GM21423 (cell line): ENCODE data around the gene KLHL29.

Experiments
- ATAC-seq: cut with Tn5 transposase; IDR thresholded peaks from one replicate; pipeline ENCODE4 v1.9.1; 2021; ENCODE audit warnings: mild to moderate bottlenecking, moderate library complexity; ENCODE audit not compliant: unreplicated experiment

Gene KLHL29

DNA sequence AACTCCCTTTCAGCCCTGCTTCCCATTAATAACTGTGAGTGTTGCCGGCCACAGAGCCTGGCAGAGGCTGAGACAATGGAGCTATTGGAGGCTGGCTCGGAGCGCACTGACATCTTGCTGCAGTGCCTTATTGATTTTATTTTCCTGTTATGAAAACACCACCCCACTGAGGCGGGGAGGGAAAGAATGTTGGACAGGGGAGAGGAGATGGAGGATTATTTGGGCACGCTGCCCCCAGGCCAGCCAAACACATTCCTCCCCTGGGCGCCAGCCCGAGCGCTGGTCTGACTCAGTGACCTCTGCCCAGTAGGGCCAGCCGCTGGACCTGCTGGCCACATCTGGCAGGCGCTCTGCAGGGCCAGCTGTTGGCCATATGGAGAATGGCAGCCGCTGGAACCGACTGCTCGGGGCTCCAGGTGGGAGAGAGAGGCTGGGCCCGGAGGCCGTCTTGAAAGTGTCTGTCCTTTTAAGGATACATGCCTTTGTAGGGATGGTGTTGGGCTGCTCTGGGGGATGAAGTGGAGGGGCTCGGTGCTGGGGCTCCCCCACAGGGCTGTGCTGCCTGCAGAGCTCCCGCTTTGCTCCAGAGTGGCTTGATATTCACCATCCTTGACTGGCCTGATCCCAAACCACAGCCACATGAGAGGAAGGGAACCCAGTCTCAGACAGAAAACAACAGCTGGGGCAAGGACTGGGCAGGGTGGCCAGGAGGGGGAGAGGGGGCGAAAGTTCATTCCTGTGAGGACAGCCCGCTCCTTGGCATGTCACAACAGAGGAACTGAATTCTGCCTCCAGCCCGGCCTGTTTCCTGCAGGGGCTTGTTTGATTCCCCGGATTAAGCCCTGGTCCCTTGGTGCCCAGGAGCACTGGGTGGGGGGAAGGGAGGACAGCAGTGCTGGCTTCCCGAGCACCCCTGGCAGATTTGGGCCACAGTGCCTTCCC, 179.0 kb downstream of the KLHL29 start:
- ATAC-seq: no peak

DNA sequence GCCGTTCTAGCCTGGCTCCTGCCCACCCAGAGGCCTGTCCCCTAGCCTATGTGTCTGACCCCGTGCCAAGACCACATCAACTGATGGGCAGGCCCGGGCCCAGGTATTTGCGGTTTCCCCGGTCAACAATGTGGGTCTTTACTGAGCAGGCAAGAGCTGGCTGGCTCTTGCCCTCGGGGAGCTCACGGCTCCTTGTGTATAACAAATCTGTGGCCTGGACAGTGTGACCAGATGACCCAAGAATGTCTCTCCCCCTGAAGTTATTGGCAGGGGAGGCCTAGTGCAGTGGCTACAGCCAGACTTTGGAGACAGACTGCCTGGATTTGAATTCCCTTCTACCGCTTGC, 179.6 kb downstream of the KLHL29 start:
- ATAC-seq: no peak

DNA sequence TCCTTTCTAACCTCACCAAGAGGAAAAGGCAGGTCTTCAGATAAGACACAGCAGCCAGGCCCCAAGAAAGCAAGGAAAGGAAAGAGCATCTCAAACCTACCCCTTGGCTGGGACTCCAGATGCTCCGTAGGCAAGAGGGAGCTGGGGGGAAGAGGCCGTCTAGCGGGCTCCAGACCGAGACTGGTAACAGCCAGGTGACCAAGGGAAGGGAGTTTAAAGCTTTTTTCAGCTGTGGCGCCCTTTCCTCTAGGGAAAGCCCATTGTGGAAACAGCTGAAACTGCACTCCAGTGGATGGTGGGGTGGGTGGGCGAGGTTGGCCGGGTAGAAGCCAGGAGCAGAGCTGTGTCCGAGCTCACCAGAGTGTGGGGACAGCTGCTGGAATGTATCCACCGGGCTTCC, 180.4 kb downstream of the KLHL29 start:
- ATAC-seq: no peak

DNA sequence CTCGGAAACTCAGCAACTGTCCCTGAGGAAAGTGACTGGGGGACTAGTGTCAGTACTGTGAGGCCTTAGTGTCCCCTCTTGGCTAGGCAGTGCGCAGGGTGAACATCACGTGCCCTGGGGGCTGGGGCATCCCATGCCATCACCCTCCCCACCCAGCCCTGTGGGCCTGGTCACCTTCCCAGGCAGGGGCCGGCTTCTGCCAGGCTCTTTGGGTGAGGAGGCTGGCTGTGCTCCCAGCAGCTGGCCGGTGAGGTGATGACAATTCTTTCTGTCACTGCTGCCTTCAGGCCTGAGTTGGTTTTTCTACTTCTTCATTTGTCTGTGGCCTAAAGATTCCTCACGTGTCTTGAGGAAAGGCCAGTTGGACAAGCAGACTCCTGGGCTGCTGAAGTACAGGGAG, 180.8 kb downstream of the KLHL29 start:
- no peak for ATAC-seq

DNA sequence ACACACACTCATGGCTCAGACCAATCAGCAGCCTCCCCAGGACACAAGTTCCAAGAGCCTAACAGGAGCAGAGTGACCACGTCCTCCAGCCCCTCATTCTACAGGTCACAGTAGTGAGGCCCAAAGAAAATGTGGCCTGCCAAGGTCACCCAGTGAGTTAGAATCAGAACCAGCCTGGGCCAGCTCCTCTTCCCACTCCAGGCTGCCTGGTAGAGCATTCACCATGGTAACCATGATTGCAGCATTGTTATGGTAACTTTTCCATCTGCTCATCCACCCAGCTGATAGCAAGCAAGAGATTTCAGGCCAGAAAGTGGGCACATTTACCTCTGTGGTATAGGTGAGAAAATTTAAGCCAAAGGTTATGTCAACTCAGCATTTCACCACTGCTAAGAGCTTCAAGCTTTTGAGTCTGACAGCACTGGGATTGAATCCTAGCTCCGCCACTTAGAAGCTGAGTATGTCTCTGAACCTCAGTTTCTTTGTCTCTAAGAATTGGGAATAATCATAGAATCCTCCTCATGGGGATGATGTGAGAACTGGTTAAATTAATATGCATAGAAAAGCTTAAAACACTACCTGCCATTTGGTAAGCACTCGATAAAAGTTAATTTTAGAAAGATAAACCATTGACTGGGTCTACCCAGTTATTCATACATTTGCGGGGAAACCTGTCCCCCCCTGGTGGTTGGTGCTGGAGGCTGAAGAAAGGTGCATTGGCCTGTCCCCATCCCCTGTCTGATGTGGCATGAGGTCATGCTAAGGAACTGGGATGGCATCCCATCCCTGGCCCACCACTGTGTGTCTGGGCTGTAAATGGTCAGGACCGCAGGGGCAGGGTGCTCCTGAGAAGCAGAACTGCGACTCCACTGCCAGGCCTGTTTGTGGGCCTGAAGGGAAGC, 181.5 kb downstream of the KLHL29 start:
- no peak for ATAC-seq

DNA sequence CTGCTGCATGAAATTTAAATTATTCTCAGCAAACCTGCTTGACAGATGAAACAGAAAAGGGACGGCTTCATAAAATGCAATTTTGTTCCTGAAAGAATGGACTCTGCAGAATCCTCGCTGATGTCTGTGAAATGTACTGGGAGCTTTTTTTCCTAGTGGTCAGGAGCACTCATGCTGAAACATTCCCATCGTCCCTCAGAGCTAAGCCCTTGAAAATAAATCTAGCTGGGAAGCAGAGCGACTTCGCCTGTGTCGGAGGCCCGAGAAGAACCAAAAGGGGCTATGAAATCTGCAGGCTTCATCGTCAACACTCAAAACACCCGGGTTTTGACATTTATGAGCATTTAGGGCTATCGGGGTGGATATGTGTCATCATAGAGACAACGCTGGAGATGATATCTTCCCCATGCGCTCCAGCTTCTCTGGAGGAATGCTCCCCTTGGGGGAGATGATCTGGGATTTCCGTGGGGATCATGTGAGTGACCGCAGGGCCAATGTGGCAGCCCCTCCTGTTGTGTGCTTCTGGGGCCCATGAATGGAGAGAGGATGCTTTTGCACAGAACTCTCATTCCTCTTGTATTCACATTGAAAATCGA, 182.3 kb downstream of the KLHL29 start:
- ATAC-seq: no peak

DNA sequence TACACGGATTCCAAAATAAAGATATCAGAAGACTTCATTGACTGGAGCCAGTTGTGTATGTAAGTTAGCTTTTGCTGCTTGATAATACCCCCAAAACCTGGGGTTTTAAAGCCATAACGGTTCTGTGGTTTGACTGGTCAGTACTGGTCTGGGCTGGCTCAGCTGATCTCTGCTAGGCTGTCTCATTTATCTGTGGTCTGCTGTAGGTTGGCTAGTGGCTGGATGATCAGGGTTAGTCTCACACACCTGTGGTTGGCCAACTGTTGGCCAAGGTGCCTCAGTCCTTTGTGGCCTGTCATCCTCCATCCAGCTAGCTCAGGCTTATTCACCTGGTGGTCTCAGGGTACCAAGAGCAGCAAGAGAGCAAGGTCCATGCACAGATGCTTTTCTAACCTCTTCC, 183.2 kb downstream of the KLHL29 start:
- ATAC-seq: no peak

DNA sequence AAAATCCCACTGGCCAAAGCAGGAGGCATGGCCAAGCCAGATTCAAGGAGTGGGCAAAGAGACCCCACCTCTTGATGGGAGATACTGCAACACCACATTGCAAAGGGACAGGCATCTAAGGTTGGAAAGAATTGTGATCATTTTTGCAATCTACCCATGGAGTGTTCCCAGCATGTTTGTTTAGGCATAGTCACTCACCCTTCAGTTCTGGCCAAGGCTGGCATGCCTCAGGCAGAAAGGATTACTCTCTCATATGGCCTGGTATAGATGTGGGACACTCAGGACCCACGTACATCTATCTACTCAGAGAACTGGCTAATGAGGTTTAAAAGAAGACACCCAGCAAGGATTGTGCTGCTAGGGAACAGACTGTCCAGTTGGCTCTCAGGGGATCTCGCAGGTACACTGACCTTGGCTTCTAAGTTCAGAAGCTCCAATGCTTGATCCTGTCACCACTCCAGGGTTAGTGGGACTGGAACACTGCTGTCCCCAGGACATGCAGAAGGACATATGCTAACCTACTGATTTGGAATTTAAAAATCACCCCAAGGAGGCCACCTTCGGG, 183.7 kb downstream of the KLHL29 start:
- no peak for ATAC-seq

DNA sequence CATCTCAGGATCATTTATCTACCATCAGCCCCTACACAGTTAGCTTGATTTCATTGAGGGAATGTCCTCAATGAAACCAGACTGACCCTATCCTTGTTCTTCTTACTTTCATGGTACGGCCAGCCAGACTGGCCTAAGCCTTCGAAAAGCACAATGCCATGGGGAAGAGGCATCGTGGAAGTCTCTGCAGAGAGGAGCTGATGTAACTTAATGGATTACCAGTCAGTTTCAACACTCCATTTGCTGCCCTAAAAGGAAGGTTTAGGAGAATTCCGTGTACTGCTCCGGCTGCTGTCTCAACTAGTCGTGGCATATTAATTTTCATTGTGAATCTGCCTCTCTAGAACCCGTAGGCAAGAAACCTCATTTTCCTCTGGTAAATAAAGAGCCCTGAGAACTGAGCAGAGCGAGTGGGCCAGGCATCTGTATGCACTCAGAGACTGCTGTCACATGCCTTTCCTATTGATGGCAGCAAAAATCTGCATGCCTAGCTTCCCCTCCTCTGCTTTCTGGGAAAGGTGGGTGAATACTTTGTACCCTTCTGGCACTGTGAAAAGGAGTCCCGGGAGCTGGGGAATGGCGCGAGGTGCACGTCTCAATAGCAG, 184.9 kb downstream of the KLHL29 start:
- ATAC-seq: no peak

DNA sequence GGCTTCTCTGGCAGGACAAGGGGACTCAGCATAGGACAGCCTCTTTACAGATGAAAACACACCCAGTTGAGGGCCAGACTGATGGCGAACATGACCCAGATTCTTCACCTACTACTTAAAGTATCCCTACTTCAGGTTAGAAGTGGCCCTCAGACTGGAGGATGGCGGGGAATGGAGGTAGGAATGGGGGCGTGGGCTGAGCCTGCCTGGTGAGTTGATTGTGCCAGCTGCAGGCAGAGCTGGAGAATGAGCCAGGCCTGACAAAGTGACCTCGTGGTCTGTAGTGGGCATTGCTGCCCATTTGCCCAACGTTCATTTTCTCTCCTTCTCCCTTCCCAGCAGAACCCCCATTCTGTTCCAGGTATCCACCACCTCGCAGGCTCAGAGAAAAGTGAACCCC, 186.1 kb downstream of the KLHL29 start:
- no peak for ATAC-seq

DNA sequence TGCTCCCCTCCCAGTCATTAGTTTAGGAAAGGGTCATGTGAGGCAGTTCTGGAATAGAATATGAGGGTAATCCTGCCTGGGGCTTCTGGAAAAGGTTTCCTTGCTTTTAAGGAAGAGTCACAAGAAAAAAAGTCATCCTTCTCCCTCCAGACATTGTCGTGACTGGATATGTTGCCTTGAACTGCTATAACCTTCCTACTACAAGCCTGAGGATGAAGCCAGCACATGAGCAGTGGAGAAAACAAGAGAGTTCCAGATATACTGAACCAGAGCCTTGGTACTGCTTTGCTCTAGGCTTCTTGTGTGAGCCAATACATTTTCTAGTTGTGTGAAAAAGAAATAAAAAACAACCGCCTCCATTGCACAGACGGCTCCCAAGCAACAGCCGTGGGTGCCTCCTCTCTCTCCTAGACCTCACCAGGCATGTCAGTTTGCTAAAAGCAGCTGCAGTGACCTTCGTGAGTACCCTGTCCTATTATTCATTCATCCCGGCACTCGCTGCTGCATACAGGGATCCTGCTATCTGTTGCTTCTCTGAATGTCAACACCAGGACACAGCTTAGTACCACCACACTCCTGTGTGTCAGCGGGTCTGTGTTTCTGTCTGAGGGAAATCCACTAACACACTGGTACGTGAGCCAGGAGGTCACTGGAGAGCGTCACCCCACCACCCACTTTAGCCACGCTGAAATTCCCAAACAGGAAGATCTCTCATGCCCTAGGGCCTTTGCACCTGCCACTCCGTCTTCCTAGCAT, 186.7 kb downstream of the KLHL29 start:
- no peak for ATAC-seq

DNA sequence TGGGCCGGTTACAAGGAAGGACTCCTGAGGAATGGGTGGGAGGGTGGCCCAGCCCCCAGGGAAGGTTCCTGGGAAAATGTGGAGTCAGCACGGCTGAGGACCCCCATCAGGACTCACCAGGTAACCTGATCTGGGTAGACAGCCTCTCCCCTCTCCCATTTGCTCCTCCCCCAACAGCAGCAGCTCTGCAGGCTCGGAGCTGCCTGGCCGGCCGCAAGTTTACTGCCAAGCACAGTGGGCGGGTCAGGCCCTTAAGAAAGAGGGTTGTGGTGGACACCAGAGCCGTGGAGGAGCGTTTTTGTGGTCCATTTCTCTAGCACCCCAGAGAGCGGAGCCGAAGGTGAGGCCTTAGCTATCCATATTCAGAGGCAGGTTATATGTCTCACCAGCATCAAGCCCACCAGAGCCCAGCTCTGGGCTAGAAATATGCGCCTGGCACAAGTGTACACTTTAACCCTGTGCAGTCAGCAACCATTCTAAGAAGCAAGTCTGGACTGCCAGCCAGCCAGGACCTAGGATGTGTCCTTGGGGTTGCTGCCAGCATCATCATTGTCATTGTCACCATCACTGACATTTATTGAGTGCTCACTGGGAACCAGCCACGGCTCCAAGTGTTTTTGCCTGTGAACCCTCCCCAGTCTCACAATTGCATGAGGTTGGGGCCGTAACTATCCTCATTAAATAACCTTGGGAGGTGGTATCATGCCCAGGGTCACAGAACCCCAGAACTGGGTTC, 190.1 kb downstream of the KLHL29 start:
- ATAC-seq: no peak

DNA sequence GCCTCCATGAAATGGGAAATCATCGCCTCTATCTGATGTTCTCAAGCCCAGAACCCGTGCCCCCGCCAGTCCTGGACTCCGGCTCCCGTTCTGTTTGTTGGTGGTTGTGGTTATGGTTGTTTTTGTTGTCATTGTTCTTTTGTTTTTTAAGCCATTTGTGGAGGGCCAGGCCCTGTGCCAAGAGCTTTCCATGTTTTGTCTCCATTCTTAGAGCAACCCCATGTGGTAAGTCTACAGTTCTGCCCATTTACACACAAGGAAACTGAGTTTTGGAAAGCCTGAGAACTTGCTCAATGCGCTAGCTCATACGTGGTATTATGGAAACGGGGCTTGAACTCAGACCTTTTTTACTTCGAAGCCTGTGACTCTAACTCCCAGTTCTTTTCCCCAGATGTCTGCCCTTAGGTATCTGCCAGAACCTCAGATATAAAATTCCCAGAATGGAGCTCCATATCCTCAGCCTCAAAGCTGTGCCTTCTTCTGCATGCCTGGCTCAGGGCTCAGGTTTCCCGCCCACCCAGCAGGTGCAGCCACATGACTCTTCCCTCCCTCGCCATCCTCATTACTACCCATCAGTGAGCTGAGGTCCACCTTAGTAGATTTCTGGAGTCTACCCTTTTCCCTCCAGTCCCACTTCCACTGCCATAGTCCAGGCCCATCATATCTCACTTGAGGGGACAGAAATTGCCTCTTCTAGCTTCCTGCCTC, 194.1 kb downstream of the KLHL29 start:
- ATAC-seq: no peak

DNA sequence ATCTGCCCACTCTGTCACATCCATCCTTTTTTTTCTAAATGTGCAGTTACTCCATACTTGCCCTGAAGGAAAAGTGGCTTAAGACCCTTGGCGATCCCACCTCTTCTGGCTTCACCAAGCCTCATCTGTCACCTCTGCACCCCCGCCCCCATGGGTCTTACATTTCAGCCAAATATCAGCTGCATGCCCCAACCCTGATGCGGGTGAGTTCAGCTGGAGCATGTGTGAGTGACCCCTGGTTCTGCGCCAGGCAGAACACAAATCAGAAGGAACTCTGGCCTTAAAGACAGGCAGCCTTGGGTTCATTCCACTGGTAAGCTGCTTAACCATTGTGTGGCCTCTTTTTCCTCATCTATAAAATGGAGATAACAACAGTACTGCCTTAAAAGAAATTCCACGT, 194.7 kb downstream of the KLHL29 start:
- ATAC-seq: no peak

DNA sequence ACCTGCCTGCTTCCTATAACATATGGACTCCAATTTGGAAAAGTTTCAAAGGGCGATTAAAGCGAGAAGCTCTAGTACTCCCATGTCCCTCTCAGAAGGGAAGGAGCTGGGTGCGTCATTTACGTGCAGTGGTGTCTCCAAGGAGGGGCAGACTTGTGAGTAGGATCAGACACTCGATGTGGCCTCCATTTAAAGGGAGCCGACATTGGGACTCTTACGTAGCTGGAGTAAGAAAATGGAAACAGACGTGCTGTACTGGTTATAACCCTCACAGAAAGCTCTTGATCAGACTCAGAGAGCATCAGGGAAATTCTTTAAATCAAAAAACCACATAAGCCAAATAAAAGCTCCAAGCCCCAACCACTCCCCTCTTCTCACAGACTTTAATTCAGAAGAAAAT, 198.5 kb downstream of the KLHL29 start:
- no peak for ATAC-seq

DNA sequence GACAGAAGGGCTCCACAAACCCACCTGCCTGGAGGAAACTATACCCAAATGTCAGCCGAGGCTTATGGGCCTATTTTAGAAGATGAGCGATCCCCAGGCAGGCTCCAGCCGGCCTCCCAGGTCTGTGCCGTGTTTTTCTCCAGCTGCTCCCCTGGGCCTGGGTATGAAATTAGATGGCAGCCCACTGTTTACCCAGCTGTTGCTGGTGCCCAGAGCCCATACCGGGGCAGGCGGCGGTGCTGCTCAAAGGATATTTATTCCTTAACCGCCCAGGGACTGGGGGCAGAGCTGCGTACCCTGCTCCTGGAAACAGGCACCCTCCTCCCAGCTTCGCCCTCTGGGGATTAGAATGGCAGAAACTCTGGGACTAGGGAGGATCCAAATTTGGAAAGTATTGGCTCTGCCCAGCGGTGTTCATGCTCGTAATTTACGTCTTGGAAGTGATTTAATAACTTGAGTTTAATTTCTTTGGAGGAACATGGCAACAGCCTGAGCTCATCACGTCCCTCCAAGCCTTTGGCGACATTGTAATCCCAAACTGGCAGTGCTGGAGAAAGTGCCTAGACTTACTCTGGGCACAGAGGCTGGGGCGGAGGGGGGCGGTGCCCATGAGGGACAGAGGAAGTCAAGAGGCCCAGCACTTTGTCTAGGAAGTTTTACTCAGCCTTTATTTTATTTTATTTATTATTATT, 199.2 kb downstream of the KLHL29 start:
- ATAC-seq: no peak

DNA sequence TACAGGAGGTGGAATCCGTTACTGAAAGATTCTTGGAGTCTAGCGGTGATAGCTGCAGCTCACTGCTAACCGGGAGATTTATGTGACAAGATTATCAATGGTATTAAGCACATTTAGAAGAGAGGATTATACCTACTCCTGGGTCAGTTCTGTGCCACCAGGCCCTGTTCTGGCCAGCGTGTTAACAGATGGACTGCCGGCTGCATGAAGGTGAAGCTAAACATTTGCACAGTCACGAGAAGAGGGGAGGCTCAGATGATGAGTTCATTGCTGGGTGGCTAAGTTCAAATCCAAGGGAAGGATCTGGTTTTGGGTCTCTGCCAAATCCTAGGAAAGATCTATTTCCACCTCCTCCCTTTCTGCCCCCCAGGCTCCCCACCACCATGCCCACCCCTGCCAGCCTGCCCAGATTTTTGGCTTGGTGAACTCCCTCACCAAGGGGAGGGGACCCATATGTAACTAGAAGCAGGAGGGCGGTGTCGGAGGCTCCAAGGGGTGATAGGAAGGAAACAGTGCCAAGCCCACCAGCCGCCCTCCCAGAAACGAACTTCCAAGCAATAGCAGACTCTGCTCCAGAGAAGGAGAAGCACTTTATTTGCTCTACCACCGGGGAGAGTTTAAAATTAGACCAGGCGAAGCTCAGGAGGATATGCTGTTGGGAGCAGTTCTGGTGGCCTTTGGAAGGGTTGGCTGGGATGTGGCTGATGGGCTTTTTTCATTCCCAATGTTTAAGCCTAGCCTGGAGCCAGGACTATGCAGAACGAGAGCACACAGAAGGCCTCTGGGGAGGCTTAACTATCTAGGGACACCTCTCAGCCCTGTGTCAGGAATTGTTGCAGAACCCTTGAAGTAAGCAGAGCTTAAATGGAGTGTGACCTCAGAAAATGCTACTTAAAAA, 200.5 kb downstream of the KLHL29 start:
- ATAC-seq: no peak
